Measurements from ENCODE around the gene ELMO3. TPM values are rescaled to one million over a fixed set of nuclear protein-coding genes. Genes with fewer than 3 reads are reported as not detected.

Gene ELMO3
- total RNA-seq, 1 experiment from 2014 or later: 8.6 TPM

- TF ChIP-seq, protein P1, sequence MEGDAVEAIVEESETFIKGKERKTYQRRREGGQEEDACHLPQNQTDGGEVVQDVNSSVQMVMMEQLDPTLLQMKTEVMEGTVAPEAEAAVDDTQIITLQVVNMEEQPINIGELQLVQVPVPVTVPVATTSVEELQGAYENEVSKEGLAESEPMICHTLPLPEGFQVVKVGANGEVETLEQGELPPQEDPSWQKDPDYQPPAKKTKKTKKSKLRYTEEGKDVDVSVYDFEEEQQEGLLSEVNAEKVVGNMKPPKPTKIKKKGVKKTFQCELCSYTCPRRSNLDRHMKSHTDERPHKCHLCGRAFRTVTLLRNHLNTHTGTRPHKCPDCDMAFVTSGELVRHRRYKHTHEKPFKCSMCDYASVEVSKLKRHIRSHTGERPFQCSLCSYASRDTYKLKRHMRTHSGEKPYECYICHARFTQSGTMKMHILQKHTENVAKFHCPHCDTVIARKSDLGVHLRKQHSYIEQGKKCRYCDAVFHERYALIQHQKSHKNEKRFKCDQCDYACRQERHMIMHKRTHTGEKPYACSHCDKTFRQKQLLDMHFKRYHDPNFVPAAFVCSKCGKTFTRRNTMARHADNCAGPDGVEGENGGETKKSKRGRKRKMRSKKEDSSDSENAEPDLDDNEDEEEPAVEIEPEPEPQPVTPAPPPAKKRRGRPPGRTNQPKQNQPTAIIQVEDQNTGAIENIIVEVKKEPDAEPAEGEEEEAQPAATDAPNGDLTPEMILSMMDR (conservative IDR thresholded peaks at IDR 0.05): no peak
- H3K56ac ChIP-seq (ENCODE audit: insufficient read length, low read depth, low read length): no peak overlapping the region
- Mint-ChIP-seq H3K27me3 (ENCODE audit: low read depth) (peaks cover 14% of the 10 kb centered on the region), H3K27ac (no peak overlapping the region), H3K4me1 (peaks cover 10 to 12% of the 10 kb centered on the region in 2 experiments; a peak in 3 of 4 replicates), H3K4me3 (no peak overlapping the region), H3K36me3 (ENCODE audit: insufficient read depth in 1 of 3, low read depth in 3 of 3) (peaks cover 0 to 9% (median 0%) of the 10 kb centered on the region in 3 experiments; a peak in 2 of 7 replicates), H3K9me3 (no peaks in the 10 kb centered on the region)
- no peaks in the 10 kb centered on the region for H3K79me2 ChIP-seq (ENCODE audit: insufficient read depth, low read length)
- 0 out of 2 replicates have a peak overlapping the region, but pooled peaks have one; percentile 6 for H3K14ac ChIP-seq (ENCODE audit: insufficient read depth, low read length)
- no peak overlapping the region for H2BK120ac ChIP-seq (ENCODE audit: low read depth, low read length, poor library complexity, severe bottlenecking)
- H4K91ac ChIP-seq (ENCODE audit: insufficient read length, low read depth, low read length): no peak overlapping the region
- H3K9me3 ChIP-seq (ENCODE audit: control insufficient read depth, low read depth, low read length): no peaks in the 10 kb centered on the region
- H2BK5ac ChIP-seq (ENCODE audit: insufficient read length, low read length): no peak overlapping the region
- H3K4ac ChIP-seq (ENCODE audit: low read depth, low read length): no peak overlapping the region
- H2AFZ ChIP-seq (ENCODE audit: low read length): no peak overlapping the region
- no peaks in the 10 kb centered on the region for H3K23me2 ChIP-seq (ENCODE audit: insufficient read length, low read depth, low read length, poor library complexity, severe bottlenecking)
- no peak overlapping the region for H3K9ac ChIP-seq (ENCODE audit: extremely low read depth, insufficient read length, low read length)
- WGBS (ENCODE audit: extremely low coverage, insufficient read length, low lambda C conversion rate): no CpG with 5 or more reads among the region's 21 CpGs
- H3T11ph ChIP-seq (ENCODE audit: low read length): no peak overlapping the region
- H2BK12ac ChIP-seq (ENCODE audit: insufficient read length, low read depth, low read length): no peak overlapping the region
- no peaks in the 10 kb centered on the region; the same call in 1 of the 2 replicates for H3K27me3 ChIP-seq (ENCODE audit: insufficient read depth, low read length)
- H2AK5ac ChIP-seq (ENCODE audit: insufficient read length, low read length): no peak overlapping the region
- H4K8ac ChIP-seq (replicated peaks; ENCODE audit: insufficient read length, low read depth, low read length): no peak overlapping the region
- H3K4me1 ChIP-seq (ENCODE audit: insufficient read depth, low read length): no peaks in the 10 kb centered on the region
- no peaks in the 10 kb centered on the region for H3K79me1 ChIP-seq (ENCODE audit: insufficient read depth, low read depth, low read length, poor library complexity, severe bottlenecking)
- no peak overlapping the region for H3K4me2 ChIP-seq (ENCODE audit: insufficient read depth, insufficient read length, low read length)
- H2BK15ac ChIP-seq (ENCODE audit: low read depth, low read length): no peak overlapping the region; the same call in 1 of the 2 replicates
- H2BK20ac ChIP-seq (ENCODE audit: low read depth, low read length, poor library complexity, severe bottlenecking): no peak overlapping the region
- H3K23ac ChIP-seq (ENCODE audit: insufficient read length, low read depth, low read length): no peak overlapping the region
- H3K27ac ChIP-seq (ENCODE audit: insufficient read length, low read depth, low read length): no peak overlapping the region
- DNase-seq: no peak
- H4K20me1 ChIP-seq (ENCODE audit: control insufficient read depth, insufficient read depth, insufficient read length): no peaks in the 10 kb centered on the region
- no peak overlapping the region for H3K18ac ChIP-seq (ENCODE audit: insufficient read length, low read depth, low read length)
- H4K5ac ChIP-seq (ENCODE audit: insufficient read length, low read depth, low read length): no peak overlapping the region
These were observed 8.5 kb downstream of the ELMO3 start for GRCh38 chr16:67207249-67208091.

Data from H9 (cell line).